Measurements from ENCODE around the gene AUTS2. TPM values are rescaled to one million over a fixed set of nuclear protein-coding genes. Genes with fewer than 3 reads are reported as not detected.

Gene AUTS2
- total and polyA plus RNA-seq, 7 experiments from 2014 or later = 0.40 to 31.7 (median 4.2) TPM

DNA sequence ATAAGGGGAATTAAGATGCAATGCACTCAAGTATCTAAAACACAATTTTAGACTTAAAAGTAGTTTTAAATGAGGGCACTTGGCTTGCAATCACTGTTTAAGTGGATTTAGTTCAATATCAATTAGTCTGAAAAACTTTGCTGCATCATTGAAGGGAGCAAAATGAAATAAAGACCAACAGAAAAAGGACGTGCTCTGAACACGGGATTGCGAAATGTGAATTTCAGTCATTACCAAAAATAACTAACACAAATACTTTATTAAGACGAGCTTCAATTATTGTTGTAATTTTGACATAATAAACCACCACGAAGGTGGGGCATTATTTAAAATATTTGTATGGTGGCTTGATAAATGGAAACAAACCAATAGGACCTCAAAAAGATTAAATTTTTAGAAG lies 1171.9 kb downstream of the AUTS2 start:
- H3K4me1 ChIP-seq (ENCODE audit: control insufficient read depth in 2 of 2, insufficient read depth in 2 of 2, low read length in 2 of 2) = no peaks in the 10 kb centered on the region
- H3K27ac ChIP-seq (ENCODE audit: low read depth, low read length) = no peak overlapping the region
- Mint-ChIP-seq H3K36me3 (no peaks in the 10 kb centered on the region), H3K4me1 (peaks cover 0 to 1% (median 0%) of the 10 kb centered on the region in 7 donors), H3K9me3 (no peaks in the 10 kb centered on the region), H3K27me3 (no peaks in the 10 kb centered on the region), H3K4me3 (no peak overlapping the region), H3K27ac (no peak overlapping the region)
- H3K9me3 ChIP-seq (ENCODE audit: control insufficient read depth in 2 of 3, low read length in 3 of 3) = no peaks in the 10 kb centered on the region
- H3K27me3 ChIP-seq (ENCODE audit: control insufficient read depth in 2 of 2, insufficient read depth in 2 of 2, low read length in 2 of 2) = no peaks in the 10 kb centered on the region
- H3K4me3 ChIP-seq (ENCODE audit: low read length) = no peak overlapping the region
- no peak for DNase-seq
- ATAC-seq = no peak
- ChIA-PET POLR2A (no interaction called here), CTCF (no interaction called here)
- intact Hi-C loops (cut with micrococcal nuclease) = no loop called here
- no peaks in the 10 kb centered on the region for H3K36me3 ChIP-seq (ENCODE audit: control insufficient read depth in 2 of 3, insufficient read depth in 3 of 3, low read length in 3 of 3)

DNA sequence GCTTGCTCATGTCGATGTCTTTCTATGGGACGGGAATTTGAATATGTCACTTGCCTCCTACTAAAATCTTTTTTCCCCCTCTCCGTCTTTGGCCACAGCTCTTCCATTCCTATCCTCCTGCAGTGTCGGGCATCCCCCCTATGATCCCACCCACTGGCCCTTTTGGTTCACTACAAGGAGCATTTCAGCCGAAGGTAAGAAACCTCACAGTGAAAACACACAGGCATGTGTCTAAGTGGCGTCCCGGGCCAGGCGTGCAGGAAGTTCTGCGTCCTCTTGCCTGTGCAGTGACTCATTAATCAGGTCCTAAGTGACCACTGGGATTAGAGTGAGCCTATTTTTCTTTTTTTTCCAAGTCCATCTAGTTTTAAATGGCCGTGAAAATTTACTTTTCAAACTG lies 1173.2 kb downstream of the AUTS2 start:
- Mint-ChIP-seq H3K27ac (no peak overlapping the region), H3K4me3 (no peak overlapping the region), H3K27me3 (peaks cover 0 to under 1% (median 0%) of the 10 kb centered on the region in 5 donors), H3K9me3 (no peaks in the 10 kb centered on the region), H3K4me1 (peaks cover 0 to 8% (median 0%) of the 10 kb centered on the region in 7 donors), H3K36me3 (no peaks in the 10 kb centered on the region)
- ATAC-seq (no peak), DNase-seq (no peak)
- intact Hi-C loops (cut with micrococcal nuclease) = no loop called here
- ChIA-PET POLR2A (no interaction called here), CTCF (no interaction called here)
- Histone ChIP-seq H3K27ac (ENCODE audit: low read depth, low read length) (no peak overlapping the region), H3K4me1 (ENCODE audit: control insufficient read depth in 2 of 2, insufficient read depth in 2 of 2, low read length in 2 of 2) (no peaks in the 10 kb centered on the region), H3K36me3 (ENCODE audit: control insufficient read depth in 2 of 3, insufficient read depth in 3 of 3, low read length in 3 of 3) (no peaks in the 10 kb centered on the region), H3K27me3 (ENCODE audit: control insufficient read depth in 2 of 2, insufficient read depth in 2 of 2, low read length in 2 of 2) (no peaks in the 10 kb centered on the region), H3K4me3 (ENCODE audit: low read length) (no peak overlapping the region), H3K9me3 (ENCODE audit: control insufficient read depth in 2 of 3, low read length in 3 of 3) (no peaks in the 10 kb centered on the region)

DNA sequence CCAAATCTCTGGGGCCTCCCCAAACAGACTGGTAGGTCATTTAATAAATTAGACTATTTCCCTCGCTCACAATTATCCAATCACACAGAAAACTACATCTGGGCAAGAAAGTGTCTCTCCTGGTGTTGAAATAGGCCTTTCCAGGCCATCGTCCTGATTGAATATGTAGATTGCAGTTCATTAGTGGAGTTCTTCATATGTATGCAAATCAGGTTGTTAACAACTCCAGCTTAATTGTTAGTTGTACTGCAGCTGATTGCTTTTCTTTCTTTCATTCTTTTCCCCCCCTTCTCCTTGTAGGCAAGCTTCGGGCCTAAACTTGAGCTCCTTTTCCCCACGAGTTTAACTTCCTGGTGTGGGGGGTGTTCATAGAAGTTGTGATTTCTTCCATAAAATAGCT lies 1174.6 kb downstream of the AUTS2 start:
- H3K4me1 ChIP-seq (ENCODE audit: control insufficient read depth in 2 of 2, insufficient read depth in 2 of 2, low read length in 2 of 2) = no peaks in the 10 kb centered on the region
- H3K36me3 Mint-ChIP-seq = peaks cover 0 to 1% (median 0%) of the 10 kb centered on the region in 5 donors
- no peaks in the 10 kb centered on the region for H3K27me3 ChIP-seq (ENCODE audit: control insufficient read depth in 2 of 2, insufficient read depth in 2 of 2, low read length in 2 of 2)
- ChIA-PET CTCF (no interaction called here), POLR2A (no interaction called here)
- intact Hi-C loops (cut with micrococcal nuclease) = no loop called here
- no peaks in the 10 kb centered on the region for H3K9me3 Mint-ChIP-seq
- no peak overlapping the region for H3K4me3 Mint-ChIP-seq
- peaks cover 0 to 17% (median 5%) of the 10 kb centered on the region in 7 donors for H3K4me1 Mint-ChIP-seq
- H3K27ac ChIP-seq (ENCODE audit: low read depth, low read length) = no peak overlapping the region
- no peak for ATAC-seq
- peaks cover 0 to 15% (median 0%) of the 10 kb centered on the region in 5 donors for H3K27me3 Mint-ChIP-seq
- H3K36me3 ChIP-seq (ENCODE audit: control insufficient read depth in 2 of 3, insufficient read depth in 3 of 3, low read length in 3 of 3) = no peaks in the 10 kb centered on the region
- H3K4me3 ChIP-seq (ENCODE audit: low read length) = no peak overlapping the region
- no peak overlapping the region for H3K27ac Mint-ChIP-seq
- no peaks in the 10 kb centered on the region for H3K9me3 ChIP-seq (ENCODE audit: control insufficient read depth in 2 of 3, low read length in 3 of 3)
- DNase-seq = no peak

DNA sequence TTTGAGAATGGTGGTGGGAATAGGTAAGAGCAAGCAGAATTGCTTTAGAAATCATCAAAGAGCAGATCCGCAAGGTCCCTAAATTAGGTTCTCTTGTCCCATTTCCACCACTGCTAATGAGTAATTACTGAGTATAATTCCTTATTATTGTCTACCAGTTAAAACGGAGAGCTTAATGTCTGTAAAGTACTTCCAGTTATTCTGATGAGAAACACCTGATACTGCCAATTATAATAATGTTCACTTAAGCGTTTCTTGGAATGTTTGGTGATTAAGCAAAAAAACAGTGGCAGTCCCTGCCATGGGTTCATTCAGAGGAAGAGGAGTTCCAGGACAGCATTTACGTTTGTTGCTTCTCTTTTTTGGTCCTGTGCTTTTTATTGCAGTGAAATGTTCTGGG lies 1175.1 kb downstream of the AUTS2 start:
- intact Hi-C loops (cut with micrococcal nuclease) = no loop called here
- CTCF ChIA-PET = no interaction called here
- Mint-ChIP-seq H3K4me1 (peaks cover 0 to 17% (median 6%) of the 10 kb centered on the region in 7 donors), H3K27me3 (peaks cover 0 to 17% (median 0%) of the 10 kb centered on the region in 5 donors), H3K27ac (no peak overlapping the region), H3K9me3 (no peaks in the 10 kb centered on the region), H3K36me3 (peaks cover 0 to 1% (median 0%) of the 10 kb centered on the region in 5 donors), H3K4me3 (no peak overlapping the region)
- Histone ChIP-seq H3K4me3 (ENCODE audit: low read length) (no peak overlapping the region), H3K9me3 (ENCODE audit: control insufficient read depth in 2 of 3, low read length in 3 of 3) (no peaks in the 10 kb centered on the region), H3K27ac (ENCODE audit: low read depth, low read length) (no peak overlapping the region), H3K27me3 (ENCODE audit: control insufficient read depth in 2 of 2, insufficient read depth in 2 of 2, low read length in 2 of 2) (no peaks in the 10 kb centered on the region), H3K4me1 (ENCODE audit: control insufficient read depth in 2 of 2, insufficient read depth in 2 of 2, low read length in 2 of 2) (no peaks in the 10 kb centered on the region), H3K36me3 (ENCODE audit: control insufficient read depth in 2 of 3, insufficient read depth in 3 of 3, low read length in 3 of 3) (no peaks in the 10 kb centered on the region)
- POLR2A ChIA-PET = no interaction called here
- no peak for DNase-seq
- no peak for ATAC-seq

DNA sequence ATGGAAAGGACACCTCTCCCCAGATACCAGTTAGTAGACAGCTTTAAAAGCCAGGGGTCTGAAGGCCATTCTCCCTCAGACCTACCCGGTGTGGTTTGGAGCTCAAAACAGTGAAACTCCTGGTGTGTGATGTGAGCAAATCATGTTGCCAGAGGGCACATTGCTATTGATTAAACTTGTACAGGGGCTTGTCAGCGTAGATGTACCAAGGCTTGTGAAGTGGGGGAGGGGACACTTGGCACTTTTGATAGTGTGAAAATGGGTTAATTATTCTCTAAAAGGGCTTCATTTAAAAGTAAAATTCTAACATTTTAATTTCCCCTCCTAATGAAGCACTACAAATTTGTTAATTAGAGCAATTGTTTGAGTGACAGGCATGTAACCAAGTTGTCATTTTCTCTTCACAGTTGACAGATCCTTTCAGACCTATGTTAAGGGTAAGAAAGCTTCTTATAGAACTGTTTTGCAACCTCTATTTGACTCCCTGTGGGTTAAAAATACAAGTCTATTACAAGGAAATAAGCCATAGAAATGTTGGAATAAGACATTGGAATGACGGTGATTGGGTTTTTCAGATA lies 1176.8 kb downstream of the AUTS2 start:
- no peaks in the 10 kb centered on the region for H3K27me3 ChIP-seq (ENCODE audit: control insufficient read depth in 2 of 2, insufficient read depth in 2 of 2, low read length in 2 of 2)
- H3K4me1 ChIP-seq (ENCODE audit: control insufficient read depth in 2 of 2, insufficient read depth in 2 of 2, low read length in 2 of 2) = no peaks in the 10 kb centered on the region
- H3K36me3 Mint-ChIP-seq = peaks cover 0 to 1% (median 0%) of the 10 kb centered on the region in 5 donors
- ATAC-seq = no peak
- intact Hi-C loops (cut with micrococcal nuclease) = no loop called here
- CTCF ChIA-PET = interaction anchor here (0.5 kb wide), 1 partner anchor 83 kb away, joined by 7 read pairs; no protein-coding TSS in a partner anchor
- DNase-seq = no peak
- POLR2A ChIA-PET = no interaction called here
- peaks cover 0 to 26% (median 17%) of the 10 kb centered on the region in 7 donors for H3K4me1 Mint-ChIP-seq
- H3K36me3 ChIP-seq (ENCODE audit: control insufficient read depth in 2 of 3, insufficient read depth in 3 of 3, low read length in 3 of 3) = no peaks in the 10 kb centered on the region
- H3K9me3 Mint-ChIP-seq = no peaks in the 10 kb centered on the region
- no peaks in the 10 kb centered on the region for H3K9me3 ChIP-seq (ENCODE audit: control insufficient read depth in 2 of 3, low read length in 3 of 3)
- no peak overlapping the region for H3K27ac ChIP-seq (ENCODE audit: low read depth, low read length)
- no peak overlapping the region for H3K4me3 Mint-ChIP-seq
- peaks cover 0 to 26% (median 0%) of the 10 kb centered on the region in 5 donors for H3K27me3 Mint-ChIP-seq
- H3K27ac Mint-ChIP-seq = no peak overlapping the region
- no peak overlapping the region for H3K4me3 ChIP-seq (ENCODE audit: low read length)

DNA sequence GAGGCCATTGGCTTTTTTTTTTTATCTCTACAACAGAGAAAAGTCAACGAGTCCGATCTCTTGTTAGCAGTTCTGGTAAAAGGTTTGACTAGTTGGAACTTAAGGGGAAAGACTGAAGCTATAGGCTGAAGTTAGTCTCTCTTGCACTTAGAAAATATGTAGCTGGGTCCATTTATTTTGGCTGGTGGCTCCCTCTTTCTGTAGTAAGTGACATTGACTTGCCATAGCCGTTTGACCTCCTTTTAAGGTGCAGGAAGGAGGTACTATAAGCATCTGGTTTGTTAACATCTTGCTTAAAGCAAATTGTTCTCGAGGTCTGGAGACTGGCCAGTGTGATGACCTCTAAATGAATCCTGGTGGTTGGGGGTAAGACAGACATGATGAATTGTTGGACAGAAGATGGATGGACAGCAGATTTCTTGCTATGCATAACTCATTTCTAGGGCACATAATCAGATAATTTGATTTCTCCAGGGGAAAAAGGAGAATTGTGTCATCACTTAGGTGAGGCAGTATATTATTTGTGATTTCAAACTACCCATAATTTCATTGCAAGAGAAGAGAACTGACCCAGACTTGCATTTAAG lies 1177.4 kb downstream of the AUTS2 start:
- Mint-ChIP-seq H3K27ac (no peak overlapping the region), H3K4me1 (peaks cover 0 to 26% (median 18%) of the 10 kb centered on the region in 7 donors), H3K36me3 (peaks cover 0 to 1% (median 0%) of the 10 kb centered on the region in 5 donors), H3K9me3 (no peaks in the 10 kb centered on the region), H3K4me3 (no peak overlapping the region), H3K27me3 (peaks cover 0 to 28% (median 0%) of the 10 kb centered on the region in 5 donors)
- Histone ChIP-seq H3K9me3 (ENCODE audit: control insufficient read depth in 2 of 3, low read length in 3 of 3) (no peaks in the 10 kb centered on the region), H3K4me1 (ENCODE audit: control insufficient read depth in 2 of 2, insufficient read depth in 2 of 2, low read length in 2 of 2) (no peaks in the 10 kb centered on the region), H3K27me3 (ENCODE audit: control insufficient read depth in 2 of 2, insufficient read depth in 2 of 2, low read length in 2 of 2) (no peaks in the 10 kb centered on the region), H3K4me3 (ENCODE audit: low read length) (no peak overlapping the region), H3K36me3 (ENCODE audit: control insufficient read depth in 2 of 3, insufficient read depth in 3 of 3, low read length in 3 of 3) (no peaks in the 10 kb centered on the region), H3K27ac (ENCODE audit: low read depth, low read length) (no peak overlapping the region)
- ATAC-seq = no peak
- ChIA-PET POLR2A (no interaction called here), CTCF (no interaction called here)
- intact Hi-C loops (cut with micrococcal nuclease) = no loop called here
- DNase-seq = no peak

DNA sequence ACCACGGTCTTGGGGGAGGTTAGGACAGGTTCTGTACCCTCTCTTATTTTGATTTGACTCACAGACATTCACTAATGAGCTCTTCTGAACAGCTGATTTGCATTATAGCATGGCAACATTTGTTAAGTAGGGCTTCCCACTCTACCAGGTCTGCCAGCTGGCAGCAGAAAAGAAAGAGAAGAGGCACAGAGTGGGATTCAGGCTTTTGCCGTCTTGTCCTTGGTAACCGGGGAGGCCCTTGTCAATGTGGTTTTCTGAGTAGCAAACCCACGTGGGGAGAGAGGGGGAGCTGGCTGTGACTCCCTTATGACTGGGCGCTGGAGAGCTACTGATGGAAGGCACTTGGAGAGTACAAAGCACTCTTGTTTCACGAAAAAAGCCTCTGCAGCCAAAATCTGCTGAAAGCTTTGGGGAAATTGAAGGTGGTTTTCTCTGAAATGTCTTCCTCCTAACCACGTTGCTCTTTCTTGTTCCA lies 1178.4 kb downstream of the AUTS2 start:
- H3K4me3 Mint-ChIP-seq = peak overlapping the region in 2 of 10 donors; percentile 49 to 53
- Histone ChIP-seq H3K36me3 (ENCODE audit: control insufficient read depth in 2 of 3, insufficient read depth in 3 of 3, low read length in 3 of 3) (no peaks in the 10 kb centered on the region), H3K27me3 (ENCODE audit: control insufficient read depth in 2 of 2, insufficient read depth in 2 of 2, low read length in 2 of 2) (no peaks in the 10 kb centered on the region), H3K9me3 (ENCODE audit: control insufficient read depth in 2 of 3, low read length in 3 of 3) (no peaks in the 10 kb centered on the region), H3K4me3 (ENCODE audit: low read length) (no peak overlapping the region), H3K4me1 (ENCODE audit: control insufficient read depth in 2 of 2, insufficient read depth in 2 of 2, low read length in 2 of 2) (no peaks in the 10 kb centered on the region), H3K27ac (ENCODE audit: low read depth, low read length) (no peak overlapping the region)
- H3K4me1 Mint-ChIP-seq = peaks cover 0 to 26% (median 18%) of the 10 kb centered on the region in 7 donors
- H3K9me3 Mint-ChIP-seq = no peaks in the 10 kb centered on the region
- ATAC-seq = no peak
- H3K36me3 Mint-ChIP-seq = peaks cover 0 to 1% (median 0%) of the 10 kb centered on the region in 5 donors
- peak overlapping the region in 1 of 9 donors; percentile 86 for H3K27ac Mint-ChIP-seq
- H3K27me3 Mint-ChIP-seq = peaks cover 0 to 28% (median 0%) of the 10 kb centered on the region in 5 donors
- CTCF ChIA-PET = interaction anchor here (0.6 kb wide), 1 partner anchor 956 kb away, joined by 3 read pairs; no protein-coding TSS in a partner anchor
- intact Hi-C loops (cut with micrococcal nuclease) = no loop called here
- DNase-seq = no peak
- POLR2A ChIA-PET = no interaction called here

All from naive thymus-derived CD4-positive, alpha-beta T cell (primary cell).